Activated T-cell treated with anti-CD3 and anti-CD28 coated beads, Interleukin-2, amount 50 U/mL, for 1 hour (primary cell): ENCODE data around the gene CIRBP.

ENCODE experiments used
- DNase-seq: peaks from one replicate; pipeline ENCODE4 v3.0.0-alpha.2; 2020

CIRBP gene

GRCh38 chr19:1282588-1283206, 13.6 kb downstream of the CIRBP start:
- no peak for DNase-seq

GRCh38 chr19:1283207-1283916, 14.2 kb downstream of the CIRBP start:
- DNase-seq, result no peak

GRCh38 chr19:1283917-1284292, 14.8 kb downstream of the CIRBP start:
- DNase-seq, result no peak

GRCh38 chr19:1284293-1284978, 15.3 kb downstream of the CIRBP start:
- DNase-seq, result no peak

GRCh38 chr19:1284979-1285736, 16.0 kb downstream of the CIRBP start:
- no peak for DNase-seq

- no peak for DNase-seq
These were observed 16.7 kb downstream of the CIRBP start, which contains the start of gene EFNA2 for GRCh38 chr19:1285737-1286360. EFNA2 (plus strand) TSS chr19:1285873; CDS start chr19:1286169, 296 bp downstream.

GRCh38 chr19:1286487-1287353, 17.6 kb downstream of the CIRBP start:
- no peak for DNase-seq

- DNase-seq, result no peak
These were observed 18.5 kb downstream of the CIRBP start for GRCh38 chr19:1287354-1288225.

- no peak for DNase-seq
These were observed 19.1 kb downstream of the CIRBP start for GRCh38 chr19:1288226-1288612.

- DNase-seq, result no peak
These were observed 19.9 kb downstream of the CIRBP start for GRCh38 chr19:1288833-1289685.

GRCh38 chr19:1289686-1290025, 20.5 kb downstream of the CIRBP start:
- DNase-seq, result no peak

GRCh38 chr19:1290196-1290702, 21.1 kb downstream of the CIRBP start:
- no peak for DNase-seq

GRCh38 chr19:1290703-1291651, 21.8 kb downstream of the CIRBP start:
- no peak for DNase-seq

GRCh38 chr19:1291761-1292418, 22.8 kb downstream of the CIRBP start:
- no peak for DNase-seq

GRCh38 chr19:1292419-1293151, 23.5 kb downstream of the CIRBP start:
- no peak for DNase-seq

GRCh38 chr19:1293782-1294604, 24.9 kb downstream of the CIRBP start:
- DNase-seq, result no peak
